Natural killer cell (primary cell): ENCODE results near the gene SPECC1L. TPM values are rescaled to one million over a fixed set of nuclear protein-coding genes. Genes with fewer than 3 reads are reported as not detected.

Experiments used
- ATAC-seq, 3 donors: fragments of 150-1000 bp in 2 of 3; fragments of 200-7000 bp in 1 of 3; cut with Tn5 transposase; 1 replicate in 1 of 3; 2 replicates in 2 of 3; pipeline ENCODE4 v1.10.0; 2021; ENCODE audit warnings: mild to moderate bottlenecking in 2 of 3, moderate library complexity in 2 of 3
- DNase-seq, 2 donors: peaks; one replicate each; pipeline versions ENCODE4 v3.0.0 to v3.0.0-alpha.2; 2013 to 2021; ENCODE audit warnings: mixed read lengths in 1 of 2
- H3K27ac ChIP-seq: one replicate; pipeline ENCODE4 v1.5.1; 2013; ENCODE audit warnings: mild to moderate bottlenecking, low read length
- H3K27me3 ChIP-seq: one replicate; pipeline ENCODE4 v1.6.1; 2013; ENCODE audit warnings: low read length; ENCODE audit not compliant: control insufficient read depth, insufficient read depth
- H3K36me3 ChIP-seq: one replicate; pipeline ENCODE4 v1.6.1; 2013; ENCODE audit warnings: low read length; ENCODE audit not compliant: control insufficient read depth, insufficient read depth
- H3K4me1 ChIP-seq: one replicate; pipeline ENCODE4 v1.6.1; 2013; ENCODE audit warnings: low read length; ENCODE audit not compliant: control insufficient read depth, insufficient read depth
- H3K4me3 ChIP-seq: one replicate; pipeline ENCODE4 v1.5.1; 2013; ENCODE audit warnings: low read length
- H3K9me3 ChIP-seq: one replicate; pipeline ENCODE4 v1.6.1; 2013; ENCODE audit warnings: low read length; ENCODE audit not compliant: control insufficient read depth, insufficient read depth
- H3K27ac Mint-ChIP-seq, 2 donors: one replicate each; pipeline ENCODE4 v1.8.0; 2022; ENCODE audit warnings: mild to moderate bottlenecking in 2 of 2, mixed read lengths in 2 of 2, moderate library complexity in 1 of 2
- H3K27me3 Mint-ChIP-seq, 2 donors: one replicate each; pipeline ENCODE4 v1.8.0; 2022; ENCODE audit warnings: low read depth in 2 of 2, mixed read lengths in 2 of 2
- H3K36me3 Mint-ChIP-seq: one replicate; pipeline ENCODE4 v1.8.0; 2022; ENCODE audit warnings: mixed read lengths
- H3K4me1 Mint-ChIP-seq, 2 donors: one replicate each; pipeline ENCODE4 v1.8.0; 2022; ENCODE audit warnings: mixed read lengths in 2 of 2
- H3K4me3 Mint-ChIP-seq: one replicate; pipeline ENCODE4 v1.8.0; 2022; ENCODE audit warnings: mild to moderate bottlenecking, moderate library complexity, mixed read lengths
- H3K9me3 Mint-ChIP-seq, 2 donors: one replicate each; pipeline ENCODE4 v1.8.0; 2022; ENCODE audit warnings: mixed read lengths in 2 of 2
- CTCF ChIP-seq: fragments of 200-600 bp; IDR thresholded peaks from one replicate; pipeline ENCODE4 v1.8.0; 2022; ENCODE audit warnings: antibody characterized with exemption
- WGBS: methylation state at CpG from one replicate; pipeline ENCODE4 v1.1.7; 2013; ENCODE audit warnings: missing lambda C conversion rate; ENCODE audit not compliant: insufficient coverage; 5-methylcytosine and 5-hydroxymethylcytosine counted together
- intact Hi-C: fragments of 100-400 bp; cut with micrococcal nuclease; formaldehyde crosslinking; loops from one replicate; pipeline ENCODE4 v1.14.2; 2022
- total RNA-seq, 4 donors: library from RNA; stranded (reverse); fragments of 120-200 nt in 1 of 4; gene quantifications; one replicate each; pipeline versions ENCODE4 v1.2.3 to v1.2.4, GENCODE V29; 2013 to 2022

SPECC1L gene
- total RNA-seq, 3 donors from 2014 or later (not counting 1 experiment from before 2014, with no cell fraction given) = 46.1 to 52.9 (median 48.5) TPM

- no peak for ATAC-seq
- no peaks in the 10 kb centered on the region for H3K4me1 Mint-ChIP-seq
- H3K27me3 ChIP-seq = no peaks in the 10 kb centered on the region
- no peaks in the 10 kb centered on the region for H3K4me1 ChIP-seq
- DNase-seq = no peak
- no peaks in the 10 kb centered on the region for H3K9me3 ChIP-seq
- no peak overlapping the region for H3K27ac ChIP-seq
- no peaks in the 10 kb centered on the region for H3K27me3 Mint-ChIP-seq
- H3K4me3 Mint-ChIP-seq = no peak overlapping the region
- no peak overlapping the region for H3K4me3 ChIP-seq
- intact Hi-C loops = no loop called here
- no peak overlapping the region for H3K27ac Mint-ChIP-seq
- no peaks in the 10 kb centered on the region for H3K9me3 Mint-ChIP-seq
- WGBS = 100% methylated on average over 3 of the region's 3 CpGs
- TF ChIP-seq CTCF = no peak
- no peaks in the 10 kb centered on the region for H3K36me3 ChIP-seq
- H3K36me3 Mint-ChIP-seq = no peaks in the 10 kb centered on the region
Observed at GRCh38 chr22:24465975-24466374, 195.3 kb downstream of the SPECC1L start.

- H3K27me3 ChIP-seq = no peaks in the 10 kb centered on the region
- Mint-ChIP-seq H3K4me3 (no peak overlapping the region), H3K9me3 (no peaks in the 10 kb centered on the region), H3K36me3 (no peaks in the 10 kb centered on the region), H3K27me3 (no peaks in the 10 kb centered on the region), H3K27ac (no peak overlapping the region), H3K4me1 (no peaks in the 10 kb centered on the region)
- H3K36me3 ChIP-seq = no peaks in the 10 kb centered on the region
- H3K27ac ChIP-seq = no peak overlapping the region
- ATAC-seq (no peak), DNase-seq (no peak)
- WGBS = 43% methylated on average over 1 of the region's 1 CpG
- no peaks in the 10 kb centered on the region for H3K4me1 ChIP-seq
- H3K9me3 ChIP-seq = no peaks in the 10 kb centered on the region
- no peak for TF ChIP-seq CTCF
- H3K4me3 ChIP-seq = no peak overlapping the region
- intact Hi-C loops = no loop called here
Observed at GRCh38 chr22:24466716-24467328, 196.2 kb downstream of the SPECC1L start.

GRCh38 chr22:24467340-24467739 is 196.7 kb downstream of the SPECC1L start:
- Histone ChIP-seq H3K36me3 (no peaks in the 10 kb centered on the region), H3K27ac (no peak overlapping the region), H3K9me3 (no peaks in the 10 kb centered on the region), H3K4me3 (no peak overlapping the region), H3K4me1 (no peaks in the 10 kb centered on the region), H3K27me3 (no peaks in the 10 kb centered on the region)
- Mint-ChIP-seq H3K4me1 (no peaks in the 10 kb centered on the region), H3K36me3 (no peaks in the 10 kb centered on the region), H3K27ac (no peak overlapping the region), H3K27me3 (no peaks in the 10 kb centered on the region), H3K9me3 (no peaks in the 10 kb centered on the region), H3K4me3 (no peak overlapping the region)
- no peak for TF ChIP-seq CTCF
- ATAC-seq (no peak), DNase-seq (no peak)
- WGBS = 72% methylated on average over 2 of the region's 2 CpGs
- intact Hi-C loops = no loop called here

Other genes with a start within 250 kb of the SPECC1L start
- 1 to 10 TPM in 2 of 3 donors, under 1 TPM in 1; 0.75 to 1.7 (median 1.5) TPM for gene SUSD2, start 89.3 kb upstream of the SPECC1L start, total RNA-seq
- not detected for gene GGT5, start 25.7 kb upstream of the SPECC1L start, total RNA-seq
- 10 to 100 TPM; 11.0 to 15.0 (median 11.7) TPM for gene ADORA2A, start 156.8 kb downstream of the SPECC1L start, total RNA-seq
- 1 to 10 TPM in 1 of 3 donors, under 1 TPM in 2; 0.33 to 1.6 (median 0.50) TPM for gene UPB1, start 224.5 kb downstream of the SPECC1L start, total RNA-seq